ENCODE results near the gene ZBED4.
A peak's percentile ranks its signal among the peaks of the same experiment; 100 is the strongest.

Gene ZBED4

DNA sequence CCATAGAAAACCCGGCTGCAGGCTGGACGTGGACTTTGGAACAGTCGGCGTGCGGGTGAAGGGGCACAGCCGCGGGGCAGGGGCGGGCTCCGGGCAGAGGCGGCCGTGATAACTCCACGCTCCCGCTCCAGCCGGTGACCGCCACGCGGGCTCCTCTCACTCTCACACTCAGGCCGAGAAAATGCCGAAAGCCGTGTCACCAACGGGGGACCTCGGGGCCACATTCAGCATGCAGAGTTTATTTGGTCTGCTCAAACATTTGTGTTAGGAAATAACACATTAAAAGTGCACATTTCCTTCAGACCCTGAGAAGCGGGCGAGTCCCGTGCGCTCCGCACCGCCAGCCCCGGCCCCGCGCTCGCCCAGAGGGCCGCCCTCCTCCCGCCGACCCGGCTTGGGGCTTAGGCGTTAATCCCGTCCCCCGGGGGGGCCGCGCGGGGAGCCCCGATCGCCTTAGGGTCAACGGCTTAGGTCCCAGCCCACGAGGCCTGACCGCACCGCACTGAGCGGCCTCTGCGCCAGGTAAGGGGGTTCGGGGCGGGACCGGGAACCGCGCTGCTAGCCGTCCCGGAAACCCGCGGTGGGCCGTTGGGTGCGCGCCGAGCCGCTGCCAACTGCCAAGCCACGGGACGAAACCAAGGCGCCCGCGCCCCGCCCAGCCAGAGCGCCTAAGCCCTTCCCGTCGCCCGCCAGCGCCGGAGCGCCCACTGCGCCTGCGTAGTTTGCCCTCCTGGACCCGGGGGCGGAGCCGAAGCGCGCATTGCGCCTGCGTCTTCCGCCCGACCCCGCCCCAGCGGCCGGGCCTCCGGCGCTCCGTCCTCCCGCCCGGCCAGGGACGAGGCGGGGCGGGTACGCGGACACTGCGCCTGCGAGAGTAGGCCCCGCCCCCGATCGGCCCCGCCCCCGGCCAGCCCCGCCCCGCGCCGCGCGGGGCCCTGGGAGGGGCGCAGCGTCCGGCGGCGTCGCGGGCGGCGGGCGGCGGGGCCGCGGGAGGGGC is at the start of gene ZBED4:
TSS of gene ZBED4 (plus strand) at position 947 of the 997 bp plus-strand sequence. CDS start 29,819 bp downstream, outside the sequence.
- Histone ChIP-seq H3F3A (ENCODE audit: control insufficient read depth, insufficient read depth) (peaks cover 2% of the 10 kb centered on the region), H3K4me2 (ENCODE audit: low read length) (peak within 1 kb of the TSS; percentile 96), H4K20me1 (ENCODE audit: control insufficient read depth, insufficient read depth, low read depth, low read length) (peaks cover 25% of the 10 kb centered on the region), H3K79me2 (ENCODE audit: control insufficient read depth, low read length) (peaks cover 42% of the 10 kb centered on the region), H3K36me3 (ENCODE audit: control insufficient read depth, low read length) (peaks cover 27% of the 10 kb centered on the region), H3K9me2 (replicated peaks; ENCODE audit: control insufficient read depth, low read length) (no peaks in the 10 kb centered on the region), H3K4me1 (ENCODE audit: control insufficient read depth, low read length) (peaks cover 25% of the 10 kb centered on the region), H3K4me3 (ENCODE audit: low read length) (peak within 1 kb of the TSS; percentile 98), H3K27ac (ENCODE audit: low read depth, low read length) (peak within 1 kb of the TSS; percentile 77), H3K27me3 (ENCODE audit: control insufficient read depth, low read length) (peaks cover 26% of the 10 kb centered on the region), H3K9me3 (ENCODE audit: control insufficient read depth, insufficient read depth, low read length) (no peaks in the 10 kb centered on the region)
- TF ChIP-seq EZH2phosphoT487 (IDR thresholded peaks at IDR 0.05; ENCODE audit: borderline replicate concordance, low read length) = no peak
- TF ChIP-seq, protein P1, sequence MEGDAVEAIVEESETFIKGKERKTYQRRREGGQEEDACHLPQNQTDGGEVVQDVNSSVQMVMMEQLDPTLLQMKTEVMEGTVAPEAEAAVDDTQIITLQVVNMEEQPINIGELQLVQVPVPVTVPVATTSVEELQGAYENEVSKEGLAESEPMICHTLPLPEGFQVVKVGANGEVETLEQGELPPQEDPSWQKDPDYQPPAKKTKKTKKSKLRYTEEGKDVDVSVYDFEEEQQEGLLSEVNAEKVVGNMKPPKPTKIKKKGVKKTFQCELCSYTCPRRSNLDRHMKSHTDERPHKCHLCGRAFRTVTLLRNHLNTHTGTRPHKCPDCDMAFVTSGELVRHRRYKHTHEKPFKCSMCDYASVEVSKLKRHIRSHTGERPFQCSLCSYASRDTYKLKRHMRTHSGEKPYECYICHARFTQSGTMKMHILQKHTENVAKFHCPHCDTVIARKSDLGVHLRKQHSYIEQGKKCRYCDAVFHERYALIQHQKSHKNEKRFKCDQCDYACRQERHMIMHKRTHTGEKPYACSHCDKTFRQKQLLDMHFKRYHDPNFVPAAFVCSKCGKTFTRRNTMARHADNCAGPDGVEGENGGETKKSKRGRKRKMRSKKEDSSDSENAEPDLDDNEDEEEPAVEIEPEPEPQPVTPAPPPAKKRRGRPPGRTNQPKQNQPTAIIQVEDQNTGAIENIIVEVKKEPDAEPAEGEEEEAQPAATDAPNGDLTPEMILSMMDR (IDR thresholded peaks at IDR 0.05; ENCODE audit: low read depth, low read length, poor library complexity, severe bottlenecking) = no peak

- Histone ChIP-seq H3K9me3 (ENCODE audit: control insufficient read depth, insufficient read depth, low read length) (no peaks in the 10 kb centered on the region), H3K27me3 (ENCODE audit: control insufficient read depth, low read length) (no peaks in the 10 kb centered on the region), H3K4me1 (ENCODE audit: control insufficient read depth, low read length) (peaks cover 6% of the 10 kb centered on the region; the same call in 1 of the 2 replicates), H4K20me1 (ENCODE audit: control insufficient read depth, insufficient read depth, low read depth, low read length) (peaks cover 14% of the 10 kb centered on the region; the same call in 1 of the 2 replicates), H3F3A (ENCODE audit: control insufficient read depth, insufficient read depth) (no peaks in the 10 kb centered on the region), H3K9me2 (replicated peaks; ENCODE audit: control insufficient read depth, low read length) (no peaks in the 10 kb centered on the region), H3K4me2 (ENCODE audit: low read length) (no peak overlapping the region), H3K4me3 (ENCODE audit: low read length) (no peak overlapping the region), H3K36me3 (ENCODE audit: control insufficient read depth, low read length) (peaks cover 54% of the 10 kb centered on the region), H3K79me2 (ENCODE audit: control insufficient read depth, low read length) (peaks cover 97% of the 10 kb centered on the region), H3K27ac (ENCODE audit: low read depth, low read length) (no peak overlapping the region)
- TF ChIP-seq, protein P1 (IDR thresholded peaks at IDR 0.05; ENCODE audit: low read depth, low read length, poor library complexity, severe bottlenecking) = no peak
- TF ChIP-seq EZH2phosphoT487 (IDR thresholded peaks at IDR 0.05; ENCODE audit: borderline replicate concordance, low read length) = no peak
Observed at GRCh38 chr22:49807129-49807528, 46.5 kb upstream of the ZBED4 start.

- Histone ChIP-seq H4K20me1 (ENCODE audit: control insufficient read depth, insufficient read depth, low read depth, low read length) (peaks cover 20% of the 10 kb centered on the region; the same call in 1 of the 2 replicates), H3K9me2 (replicated peaks; ENCODE audit: control insufficient read depth, low read length) (no peaks in the 10 kb centered on the region), H3K27me3 (ENCODE audit: control insufficient read depth, low read length) (no peaks in the 10 kb centered on the region), H3F3A (ENCODE audit: control insufficient read depth, insufficient read depth) (no peaks in the 10 kb centered on the region), H3K36me3 (ENCODE audit: control insufficient read depth, low read length) (peaks cover 57% of the 10 kb centered on the region), H3K4me1 (ENCODE audit: control insufficient read depth, low read length) (peaks cover 6% of the 10 kb centered on the region; the same call in 1 of the 2 replicates), H3K4me2 (ENCODE audit: low read length) (no peak overlapping the region), H3K9me3 (ENCODE audit: control insufficient read depth, insufficient read depth, low read length) (no peaks in the 10 kb centered on the region), H3K27ac (ENCODE audit: low read depth, low read length) (no peak overlapping the region), H3K79me2 (ENCODE audit: control insufficient read depth, low read length) (peaks cover 100% of the 10 kb centered on the region), H3K4me3 (ENCODE audit: low read length) (no peak overlapping the region)
- TF ChIP-seq, protein P1 (IDR thresholded peaks at IDR 0.05; ENCODE audit: low read depth, low read length, poor library complexity, severe bottlenecking) = no peak
- no peak for TF ChIP-seq EZH2phosphoT487 (IDR thresholded peaks at IDR 0.05; ENCODE audit: borderline replicate concordance, low read length)
Observed at GRCh38 chr22:49807780-49808708, 45.6 kb upstream of the ZBED4 start.
